ENCODE data around the gene CYTH2.

DNA sequence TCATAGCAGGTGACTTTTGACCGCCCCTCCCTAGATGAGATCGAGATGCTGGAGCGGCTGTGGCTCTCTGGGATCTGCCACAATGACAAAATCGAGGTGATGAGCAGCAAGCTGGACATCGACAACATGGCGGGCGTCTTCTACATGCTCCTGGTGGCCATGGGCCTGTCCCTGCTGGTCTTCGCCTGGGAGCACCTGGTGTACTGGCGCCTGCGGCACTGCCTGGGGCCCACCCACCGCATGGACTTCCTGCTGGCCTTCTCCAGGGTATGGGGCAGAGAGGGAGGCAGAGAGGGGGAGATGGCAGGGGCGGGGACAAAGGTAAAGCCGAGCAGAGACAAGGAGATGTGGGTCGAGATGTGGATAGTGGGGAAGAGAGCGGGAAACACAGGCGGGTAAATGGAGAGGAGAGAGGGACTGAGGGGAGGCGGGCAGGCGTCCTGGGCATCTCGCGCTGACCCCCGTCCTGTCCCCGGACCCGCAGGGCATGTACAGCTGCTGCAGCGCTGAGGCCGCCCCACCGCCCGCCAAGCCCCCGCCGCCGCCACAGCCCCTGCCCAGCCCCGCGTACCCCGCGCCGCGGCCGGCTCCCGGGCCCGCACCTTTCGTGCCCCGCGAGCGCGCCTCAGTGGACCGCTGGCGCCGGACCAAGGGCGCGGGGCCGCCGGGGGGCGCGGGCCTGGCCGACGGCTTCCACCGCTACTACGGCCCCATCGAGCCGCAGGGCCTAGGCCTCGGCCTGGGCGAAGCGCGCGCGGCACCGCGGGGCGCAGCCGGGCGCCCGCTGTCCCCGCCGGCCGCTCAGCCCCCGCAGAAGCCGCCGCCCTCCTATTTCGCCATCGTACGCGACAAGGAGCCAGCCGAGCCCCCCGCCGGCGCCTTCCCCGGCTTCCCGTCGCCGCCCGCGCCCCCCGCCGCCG is 26.8 kb upstream of the CYTH2 start:
- TF ChIP-seq, protein P1, sequence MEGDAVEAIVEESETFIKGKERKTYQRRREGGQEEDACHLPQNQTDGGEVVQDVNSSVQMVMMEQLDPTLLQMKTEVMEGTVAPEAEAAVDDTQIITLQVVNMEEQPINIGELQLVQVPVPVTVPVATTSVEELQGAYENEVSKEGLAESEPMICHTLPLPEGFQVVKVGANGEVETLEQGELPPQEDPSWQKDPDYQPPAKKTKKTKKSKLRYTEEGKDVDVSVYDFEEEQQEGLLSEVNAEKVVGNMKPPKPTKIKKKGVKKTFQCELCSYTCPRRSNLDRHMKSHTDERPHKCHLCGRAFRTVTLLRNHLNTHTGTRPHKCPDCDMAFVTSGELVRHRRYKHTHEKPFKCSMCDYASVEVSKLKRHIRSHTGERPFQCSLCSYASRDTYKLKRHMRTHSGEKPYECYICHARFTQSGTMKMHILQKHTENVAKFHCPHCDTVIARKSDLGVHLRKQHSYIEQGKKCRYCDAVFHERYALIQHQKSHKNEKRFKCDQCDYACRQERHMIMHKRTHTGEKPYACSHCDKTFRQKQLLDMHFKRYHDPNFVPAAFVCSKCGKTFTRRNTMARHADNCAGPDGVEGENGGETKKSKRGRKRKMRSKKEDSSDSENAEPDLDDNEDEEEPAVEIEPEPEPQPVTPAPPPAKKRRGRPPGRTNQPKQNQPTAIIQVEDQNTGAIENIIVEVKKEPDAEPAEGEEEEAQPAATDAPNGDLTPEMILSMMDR (conservative IDR thresholded peaks at IDR 0.05; ENCODE audit: low read length) = no peak
- TF ChIP-seq EZH2phosphoT487 (IDR thresholded peaks at IDR 0.05; ENCODE audit: borderline replicate concordance, low read depth, low read length) = no peak
